Measurements from ENCODE around the gene ZNF480.
"Not testable (repeated sequence)": the region's sequence is repeated elsewhere in the genome, so short reads cannot be mapped to it uniquely, and the experiment has no call there.

Gene ZNF480

DNA sequence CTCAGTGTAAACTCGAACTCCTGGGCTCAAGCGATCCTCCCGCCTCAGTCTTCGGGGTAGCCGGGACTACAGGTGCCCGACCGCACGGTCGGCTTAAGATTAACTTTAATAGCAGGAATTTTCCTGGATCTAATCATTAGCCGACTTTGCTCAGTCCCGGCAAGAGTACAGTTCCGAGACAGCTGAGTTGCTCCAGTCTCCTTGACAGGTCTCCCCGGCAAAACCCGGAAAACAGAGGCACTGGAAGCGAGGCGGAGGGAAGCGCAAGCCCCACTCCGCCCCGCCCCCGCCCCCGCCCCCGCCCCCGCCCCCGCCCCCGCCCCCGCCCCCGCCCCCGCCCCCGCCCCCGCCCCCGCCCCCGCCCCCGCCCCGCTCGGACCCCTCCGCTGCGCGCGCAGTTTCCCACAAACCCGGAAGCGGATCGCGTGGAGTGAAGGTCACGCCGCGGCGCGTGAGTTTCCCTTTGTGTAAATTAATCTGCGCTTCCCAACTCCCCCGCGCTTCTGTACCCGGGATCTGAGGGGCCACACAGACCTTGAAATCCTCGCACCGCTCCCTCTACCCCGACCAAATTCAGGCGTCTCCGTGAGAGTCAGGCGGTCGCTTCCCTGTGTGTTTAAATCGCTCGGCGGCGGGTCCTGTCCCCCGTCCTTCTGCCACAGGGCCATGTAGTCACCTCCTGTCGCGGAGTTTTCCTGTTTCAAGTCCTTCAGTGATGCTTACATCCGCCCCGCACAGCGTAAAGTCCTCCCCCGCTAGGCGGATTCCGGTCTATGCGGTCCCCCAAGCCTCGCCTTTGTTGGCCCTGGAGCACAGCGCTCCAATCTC lies at the start of gene ZNF480:
Gene ZNF480 (plus strand): TSS at position 397 of the 828 bp plus-strand sequence. CDS start 3,244 bp downstream, outside the sequence.
- no peak for DNase-seq

DNA sequence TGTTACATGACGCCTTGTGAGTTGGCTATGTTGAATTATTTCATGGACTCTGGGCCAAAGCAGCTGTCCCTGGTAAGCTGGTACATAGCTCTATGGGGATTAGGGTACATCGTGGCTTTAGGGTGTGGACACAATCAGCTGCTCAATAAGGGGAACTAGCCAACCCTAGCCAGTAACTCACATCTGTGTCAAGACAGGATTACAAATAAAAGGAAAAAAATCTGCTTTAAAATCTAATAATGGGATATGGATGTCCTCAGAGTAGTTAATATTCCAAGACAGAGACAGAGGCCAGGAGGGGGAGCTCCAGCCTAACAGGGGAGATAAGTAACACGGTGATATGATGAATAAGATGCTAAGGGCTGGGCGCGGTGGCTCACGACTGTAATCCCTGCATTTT lies 48.7 kb upstream of the ZNF480 start:
- no peak for DNase-seq

DNA sequence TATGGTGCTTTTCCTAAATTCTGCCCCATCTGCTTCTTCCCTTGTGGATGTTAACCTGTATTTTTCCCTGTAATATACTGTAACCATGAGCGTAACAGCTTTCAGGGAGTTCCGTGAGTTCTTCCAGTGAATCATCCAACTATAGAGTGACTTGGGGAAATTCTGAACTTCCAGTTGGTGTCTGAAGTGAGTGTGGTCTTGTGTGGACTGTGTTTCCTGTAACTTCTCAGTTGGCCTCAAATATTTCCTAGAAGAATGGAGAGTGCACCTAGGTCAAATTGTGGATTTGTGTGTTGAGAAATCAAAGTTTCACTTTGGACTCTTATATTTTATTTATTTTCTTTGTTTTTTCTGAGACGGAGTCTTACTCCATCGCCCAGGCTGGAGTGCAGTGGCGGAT lies 38.5 kb upstream of the ZNF480 start:
- DNase-seq = no peak

DNA sequence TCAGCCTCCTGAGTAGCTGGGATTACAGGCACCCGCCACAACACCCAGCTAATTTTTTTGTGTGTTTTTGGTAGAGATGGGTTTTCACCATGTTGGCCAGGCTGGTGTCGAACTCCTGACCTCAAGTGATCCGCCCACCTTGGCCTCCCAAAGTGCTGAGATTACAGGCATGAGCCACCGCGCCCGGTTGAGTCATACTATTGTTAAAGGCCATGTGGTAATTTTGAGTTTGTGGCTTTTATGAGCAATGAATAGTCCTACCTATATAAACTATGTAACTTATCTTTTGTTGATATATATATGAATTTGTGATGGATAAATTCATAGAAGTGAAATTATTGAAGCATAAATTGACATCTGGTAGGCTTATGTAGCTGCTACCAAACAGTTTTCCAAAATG lies 31.4 kb upstream of the ZNF480 start:
- DNase-seq = not testable (repeated sequence)

DNA sequence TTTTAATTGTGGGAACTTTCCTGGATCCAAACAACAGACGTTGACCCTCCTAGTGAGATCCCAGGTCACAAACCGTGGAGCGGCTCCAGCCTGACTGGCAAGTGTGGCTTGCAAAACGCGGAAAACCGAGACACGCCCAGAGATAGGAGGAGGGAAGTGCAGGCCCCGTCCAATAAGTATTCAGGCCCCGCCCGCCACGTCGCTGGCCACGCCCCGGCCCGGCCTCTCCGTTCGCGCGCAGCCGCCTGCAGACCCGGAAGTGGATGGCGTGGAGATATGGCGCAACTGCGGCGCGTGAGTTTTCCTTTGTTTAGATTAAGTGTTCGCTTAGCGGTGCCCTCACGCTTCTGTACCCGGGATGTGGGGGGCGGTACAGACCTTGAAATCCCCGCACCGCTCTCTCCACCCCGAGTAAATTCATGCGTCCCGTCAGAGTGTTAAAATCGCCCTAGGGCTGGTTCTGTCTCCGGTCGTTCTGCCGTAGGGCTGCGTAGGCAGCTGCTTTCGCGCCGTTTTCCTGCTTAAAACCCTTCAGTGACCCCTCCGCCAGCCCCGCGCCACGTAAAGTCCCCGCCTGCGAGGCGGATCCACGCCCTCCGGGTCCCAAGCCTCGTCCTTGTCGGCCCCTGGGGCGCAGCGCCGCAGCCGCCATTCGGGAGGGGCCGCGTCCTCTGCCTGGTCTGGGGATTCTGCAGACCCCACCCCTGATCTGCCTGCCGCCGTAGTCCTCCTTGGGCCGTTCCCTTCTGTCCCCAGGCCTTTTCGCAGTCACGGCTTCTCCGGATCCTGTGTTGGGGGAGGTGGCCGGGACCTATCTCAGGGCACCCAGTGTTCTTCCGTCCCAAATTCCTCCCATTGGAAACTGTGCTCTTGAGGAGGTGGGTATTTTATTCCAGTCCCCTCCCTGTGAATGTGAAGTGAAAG lies 27.4 kb upstream of the ZNF480 start, which contains the start of gene ZNF766:
Gene ZNF766 (plus strand): TSS at position 250 of the 924 bp plus-strand sequence. CDS start 27 bp downstream, at position 277.
- DNase-seq = peak; percentile 40

DNA sequence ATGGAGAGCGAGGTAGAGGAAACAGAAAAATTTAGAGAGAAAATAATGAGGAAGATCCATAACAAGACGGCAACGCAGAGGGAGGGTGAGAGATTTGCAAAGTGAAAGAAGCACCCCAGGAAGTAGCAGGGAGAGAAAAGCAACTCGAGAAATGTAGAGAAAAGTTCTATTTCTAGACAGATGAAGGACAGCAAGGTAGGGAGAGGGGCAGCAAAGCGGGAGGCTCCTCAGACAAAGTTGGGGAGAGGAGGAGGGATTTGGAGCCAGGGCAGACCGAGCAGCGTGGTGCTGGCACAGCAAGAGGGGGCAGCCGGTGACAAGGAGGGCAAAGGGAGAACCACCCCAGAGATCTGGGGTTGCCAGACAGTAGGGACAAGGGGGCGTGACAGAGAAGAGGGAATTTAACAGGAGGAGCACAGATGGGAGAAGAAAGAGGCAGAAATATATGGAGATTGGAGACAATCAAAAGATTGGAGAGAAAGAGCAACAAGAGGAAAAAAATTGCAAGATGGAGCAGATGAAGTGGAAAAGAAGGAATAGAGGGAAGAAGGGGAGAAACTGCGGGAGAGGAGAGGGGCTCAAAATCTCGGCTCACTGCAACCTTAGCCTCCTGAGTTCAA lies 26.6 kb upstream of the ZNF480 start:
- DNase-seq = no peak

DNA sequence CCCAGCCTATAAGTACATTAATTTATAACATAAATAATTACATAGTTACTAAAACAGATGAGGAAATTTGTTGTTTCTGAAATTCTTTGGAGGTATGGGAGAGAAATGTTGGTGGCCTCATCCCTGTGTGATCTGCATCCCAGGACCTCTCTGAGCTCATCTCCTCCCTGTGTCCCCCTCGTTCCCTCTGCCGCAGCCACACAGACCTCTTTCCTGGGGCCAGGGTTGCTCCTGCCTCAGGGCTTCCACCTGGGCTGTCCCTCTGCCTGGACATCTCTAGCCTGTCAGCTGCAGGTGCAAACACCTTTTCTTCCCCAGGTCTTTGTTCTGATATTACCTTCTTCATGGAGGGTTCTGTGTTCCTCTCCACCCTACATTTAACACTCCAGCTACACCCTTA lies 23.7 kb upstream of the ZNF480 start:
- DNase-seq = no peak

DNA sequence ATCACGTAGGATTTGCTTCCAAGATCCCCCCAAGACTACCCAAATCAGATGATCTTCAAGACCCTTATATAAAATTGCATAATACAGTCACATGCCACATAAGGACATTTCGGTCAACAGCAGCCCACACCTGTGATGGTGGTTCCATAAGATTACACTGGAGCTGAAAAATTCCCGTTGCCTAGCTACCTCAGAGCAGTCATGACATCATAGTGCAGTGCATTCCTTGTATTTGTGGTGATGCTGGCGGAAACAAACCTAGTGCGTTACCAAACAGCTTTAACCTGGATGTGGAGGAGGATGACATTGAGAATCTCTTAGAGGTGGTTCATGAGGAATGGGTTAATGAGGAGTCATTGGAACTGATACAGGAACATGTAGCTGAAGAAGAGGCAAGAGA lies 22.8 kb upstream of the ZNF480 start:
- no peak for DNase-seq

DNA sequence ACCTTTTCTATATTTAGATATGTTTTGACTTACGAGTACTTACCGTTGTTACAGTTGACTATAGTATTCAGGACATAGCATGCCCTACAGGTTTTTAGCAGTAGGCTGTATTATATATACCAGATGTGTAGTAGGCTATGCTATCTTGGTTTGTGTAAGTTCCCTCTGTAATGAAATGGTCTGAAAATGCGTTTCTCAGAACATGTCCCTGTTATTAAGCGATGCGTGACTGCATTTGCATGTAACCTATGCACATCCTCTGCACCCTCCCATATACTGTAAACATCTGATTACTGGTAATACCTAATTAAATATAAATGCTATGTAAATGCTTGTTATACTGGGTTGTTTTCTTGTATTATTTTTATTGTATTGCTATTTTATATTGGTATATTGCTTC lies 21.0 kb upstream of the ZNF480 start:
- DNase-seq = no peak

DNA sequence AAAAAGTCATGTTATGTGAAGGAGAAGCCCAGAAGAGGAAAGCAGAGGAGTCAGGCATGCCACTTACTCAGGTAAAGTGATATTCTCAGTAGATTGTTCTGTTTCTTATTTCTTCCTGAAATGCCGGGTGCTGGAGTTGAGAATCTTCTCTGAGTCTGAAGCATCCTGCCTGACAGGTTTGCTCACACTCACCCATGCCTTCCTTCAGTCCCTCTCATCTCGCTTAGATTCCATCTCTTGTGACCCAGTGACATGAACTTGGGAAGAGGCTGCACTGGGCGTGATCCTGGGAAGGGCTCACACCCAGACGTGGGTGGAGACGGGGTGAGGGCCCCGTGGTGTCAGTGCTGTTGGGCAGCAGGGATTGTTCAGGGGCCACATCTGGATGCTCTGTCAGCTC lies 19.5 kb upstream of the ZNF480 start:
- DNase-seq = no peak

DNA sequence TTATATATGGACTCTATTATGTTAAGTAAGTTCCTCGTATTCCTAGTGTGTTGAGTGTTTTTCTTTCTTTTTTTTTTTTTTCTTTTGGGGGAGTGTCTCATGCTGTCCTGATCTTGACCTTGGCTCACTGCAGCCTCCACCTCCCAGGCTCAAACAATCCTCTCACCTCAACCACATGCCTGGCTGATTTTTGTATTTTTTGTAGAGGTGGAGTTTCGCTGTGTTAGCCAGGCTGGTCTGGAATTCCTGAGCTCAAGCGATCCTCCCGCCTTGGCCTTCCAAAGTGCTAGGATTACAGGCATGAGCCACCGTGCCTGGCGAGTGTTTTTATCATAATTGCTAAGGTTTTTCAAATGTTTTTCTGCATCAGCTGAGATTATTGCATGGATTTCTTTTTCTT lies 10.7 kb upstream of the ZNF480 start:
- DNase-seq = no peak

DNA sequence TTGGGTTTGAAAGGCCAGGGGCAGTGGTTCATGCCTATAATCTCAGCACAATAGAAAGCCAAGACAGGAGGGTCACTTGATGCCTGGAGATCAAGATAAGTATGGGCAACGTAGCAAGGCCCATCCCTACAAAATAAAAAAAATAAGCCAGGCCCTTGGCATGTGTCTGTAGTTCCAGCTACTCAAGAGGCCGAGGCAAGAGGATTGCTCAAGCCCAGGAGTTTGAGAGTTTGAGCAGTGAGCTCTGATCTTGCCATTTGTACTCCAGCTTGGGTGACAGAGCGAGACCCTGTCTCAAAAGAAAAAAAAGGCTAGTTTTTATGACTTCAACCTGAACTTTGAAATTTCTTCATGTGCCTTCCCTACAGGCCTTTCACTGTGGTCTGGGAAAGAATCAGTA lies 5.2 kb upstream of the ZNF480 start:
- no peak for DNase-seq

DNA sequence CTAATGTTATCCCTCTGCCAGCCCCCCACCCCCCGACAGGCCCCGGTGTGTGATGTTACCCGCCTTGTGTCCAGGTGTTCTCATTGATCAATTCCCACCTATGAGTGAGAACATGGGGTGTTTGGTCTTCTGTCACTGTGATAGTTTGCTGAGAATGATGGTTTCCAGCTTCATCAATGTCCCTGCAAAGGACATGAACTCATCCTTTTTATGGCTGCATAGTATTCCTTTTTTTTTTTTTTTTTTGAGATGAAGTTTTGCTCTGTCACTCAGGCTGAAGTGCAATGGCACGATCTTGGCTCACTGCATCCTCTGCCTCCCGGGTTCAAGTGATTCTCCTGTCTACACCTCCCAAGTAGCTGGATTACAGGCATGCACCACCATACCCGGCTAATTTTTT lies 4.0 kb upstream of the ZNF480 start:
- not testable (repeated sequence) for DNase-seq

DNA sequence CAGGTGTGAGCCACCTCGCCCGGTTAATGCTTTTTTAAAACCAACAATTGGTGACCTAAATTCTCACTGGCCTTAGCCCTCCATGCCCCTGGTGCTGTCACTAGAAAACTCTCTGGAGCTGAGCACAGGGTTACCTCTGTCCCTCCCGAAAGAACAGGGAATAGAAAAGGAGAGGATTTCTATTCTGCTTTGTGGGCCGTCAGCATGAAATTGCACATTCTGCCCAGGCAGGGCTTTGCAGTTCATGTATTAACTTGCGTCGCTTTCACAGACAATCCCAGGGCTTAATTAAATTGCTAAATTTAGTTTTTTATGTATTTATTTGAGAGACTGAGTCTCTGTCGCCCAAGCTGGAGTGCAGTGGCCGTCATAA lies 583 bp upstream of the ZNF480 start:
- DNase-seq = no peak

DNA sequence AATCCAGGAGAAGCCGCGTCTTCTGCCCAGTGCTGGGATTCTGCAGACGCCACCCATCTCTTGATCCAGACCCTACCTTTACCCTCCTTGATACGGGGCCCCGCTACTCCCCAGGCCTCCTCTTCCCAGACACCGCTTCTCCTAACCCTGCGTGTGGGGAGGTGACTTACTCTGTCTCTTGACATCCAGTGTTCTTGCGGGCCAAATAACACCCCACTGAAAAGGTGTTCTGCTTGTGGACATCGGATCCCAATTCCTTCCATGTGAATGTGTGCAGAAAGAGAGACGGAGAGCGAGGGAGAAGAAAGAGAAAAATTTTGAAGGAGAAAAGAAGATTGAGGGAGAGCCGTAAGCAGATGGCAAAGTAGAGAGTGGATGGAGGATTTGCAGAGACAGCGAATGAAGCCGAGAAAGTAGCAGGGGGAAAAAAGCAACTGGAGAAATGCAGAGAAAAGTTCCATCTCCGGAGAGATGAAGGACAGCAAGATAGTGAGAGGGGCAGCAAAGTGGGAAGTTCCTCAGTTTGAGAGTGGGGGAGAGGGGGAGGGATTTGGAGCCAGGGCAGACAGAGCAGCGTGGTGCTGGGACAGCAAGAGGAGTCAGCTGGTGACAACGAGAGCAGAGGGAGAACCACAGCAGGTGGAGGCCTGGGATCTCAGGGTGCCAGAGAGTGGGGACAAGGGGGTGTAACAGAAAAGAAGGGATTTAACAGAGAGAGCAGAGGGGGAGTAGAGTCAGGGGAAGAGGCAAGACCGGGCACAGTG lies 814 bp downstream of the ZNF480 start:
- DNase-seq = no peak

DNA sequence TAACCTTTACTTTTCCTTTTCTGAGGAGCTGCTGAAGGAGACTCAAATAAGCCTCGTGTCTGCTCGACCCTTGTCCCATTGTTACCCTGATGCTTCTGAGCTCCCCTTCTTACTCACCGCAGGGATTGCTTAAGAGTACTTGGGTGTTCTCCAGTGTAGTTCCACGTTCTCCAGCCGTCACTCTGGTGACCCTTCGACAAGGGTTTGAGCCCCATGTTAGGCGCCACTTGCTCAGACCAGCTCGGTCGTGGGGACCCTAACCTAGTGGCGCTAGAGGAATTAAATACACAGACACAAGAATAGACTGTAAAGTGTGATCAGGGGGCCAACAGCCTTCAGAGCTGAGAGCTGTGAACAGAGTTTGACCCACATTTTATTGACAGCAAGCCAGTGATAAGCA lies 10.3 kb downstream of the ZNF480 start:
- no peak for DNase-seq

DNA sequence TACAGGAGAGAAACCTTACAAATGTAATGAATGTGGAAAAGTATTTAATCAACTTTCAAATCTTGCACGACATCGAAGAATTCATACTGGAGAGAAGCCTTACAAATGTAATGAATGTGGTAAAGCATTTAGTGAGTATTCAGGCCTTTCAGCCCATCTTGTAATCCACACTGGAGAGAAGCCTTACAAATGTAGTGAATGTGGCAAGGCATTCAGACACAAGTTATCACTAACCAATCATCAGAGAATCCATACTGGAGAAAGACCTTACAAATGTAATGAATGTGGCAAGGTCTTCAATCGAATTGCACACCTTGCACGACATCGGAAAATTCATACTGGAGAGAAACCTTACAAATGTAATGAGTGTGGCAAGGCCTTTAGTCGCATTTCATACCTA lies 25.5 kb downstream of the ZNF480 start:
- DNase-seq = no peak

DNA sequence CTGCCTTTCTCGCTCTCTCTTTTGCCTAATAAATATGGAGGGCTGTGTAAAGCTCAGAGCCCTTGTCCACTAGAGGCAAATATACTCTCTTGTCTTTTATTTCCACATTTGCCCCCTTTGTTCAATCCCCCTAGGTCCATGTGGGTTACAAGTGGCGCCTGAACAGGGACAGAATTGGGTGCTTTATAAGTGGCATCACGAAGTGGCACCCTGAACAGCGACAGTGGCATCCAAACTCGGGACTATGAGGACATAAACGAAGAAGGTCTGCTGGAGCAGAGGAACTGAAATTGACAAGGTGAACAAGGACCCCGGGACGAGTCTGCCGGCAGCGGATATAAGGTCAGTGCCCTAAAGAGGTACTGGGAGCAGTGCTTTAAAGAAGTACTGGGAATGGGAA lies 34.8 kb downstream of the ZNF480 start:
- DNase-seq = no peak

DNA sequence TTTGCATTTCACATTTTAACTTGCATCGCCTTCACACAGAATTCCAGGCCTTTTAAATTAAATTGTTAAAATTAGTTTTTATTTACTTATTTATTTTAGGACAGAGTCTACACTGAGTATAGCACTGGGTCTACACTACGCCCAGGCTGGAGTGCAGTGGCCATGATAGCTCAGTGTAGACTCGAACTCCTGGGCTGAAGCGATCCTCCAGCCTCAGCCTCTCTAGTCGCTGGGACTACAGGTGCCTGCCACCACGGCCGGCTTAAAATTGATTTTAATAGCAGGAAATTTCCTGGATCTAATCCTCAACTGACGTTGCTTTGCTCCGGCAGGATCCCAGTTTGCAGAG lies 38.8 kb downstream of the ZNF480 start:
- DNase-seq = no peak

DNA sequence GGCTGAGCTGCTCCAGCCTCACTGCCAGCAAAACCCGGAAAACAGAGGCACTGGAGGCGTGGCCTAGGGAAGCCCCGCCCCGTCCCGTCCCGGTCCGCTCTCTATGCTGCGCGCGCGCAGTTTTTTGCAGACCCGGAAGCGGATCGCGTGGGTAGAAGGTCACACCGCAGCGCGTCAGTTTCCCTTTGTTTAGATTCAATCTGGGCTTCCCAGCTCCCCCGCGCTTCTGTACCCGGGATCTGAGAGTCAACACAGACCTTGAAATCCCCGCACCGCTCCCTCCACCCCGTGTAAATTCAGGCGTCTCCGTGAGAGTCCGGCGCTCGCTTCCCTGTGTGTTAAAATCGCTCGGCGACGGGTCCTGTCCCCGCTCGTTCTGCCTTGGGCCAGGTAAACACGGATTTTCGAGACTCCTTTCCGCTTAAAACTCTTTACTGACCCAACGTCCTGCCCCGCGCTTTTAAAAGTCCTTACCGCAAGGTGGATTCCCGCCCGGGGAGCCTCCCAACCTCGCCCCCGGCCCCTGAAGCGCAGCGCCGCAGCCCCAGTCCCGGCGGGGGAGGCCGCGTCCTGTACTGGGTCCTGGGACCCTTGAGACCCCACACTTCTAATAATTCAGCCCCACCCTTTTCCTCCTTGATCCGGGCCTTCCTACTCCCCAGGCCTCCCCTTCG lies 39.3 kb downstream of the ZNF480 start, which contains the start of gene ZNF610:
Gene ZNF610 (plus strand): TSS at position 127 of the 674 bp plus-strand sequence. CDS start 12,930 bp downstream, outside the sequence.
- DNase-seq = no peak

DNA sequence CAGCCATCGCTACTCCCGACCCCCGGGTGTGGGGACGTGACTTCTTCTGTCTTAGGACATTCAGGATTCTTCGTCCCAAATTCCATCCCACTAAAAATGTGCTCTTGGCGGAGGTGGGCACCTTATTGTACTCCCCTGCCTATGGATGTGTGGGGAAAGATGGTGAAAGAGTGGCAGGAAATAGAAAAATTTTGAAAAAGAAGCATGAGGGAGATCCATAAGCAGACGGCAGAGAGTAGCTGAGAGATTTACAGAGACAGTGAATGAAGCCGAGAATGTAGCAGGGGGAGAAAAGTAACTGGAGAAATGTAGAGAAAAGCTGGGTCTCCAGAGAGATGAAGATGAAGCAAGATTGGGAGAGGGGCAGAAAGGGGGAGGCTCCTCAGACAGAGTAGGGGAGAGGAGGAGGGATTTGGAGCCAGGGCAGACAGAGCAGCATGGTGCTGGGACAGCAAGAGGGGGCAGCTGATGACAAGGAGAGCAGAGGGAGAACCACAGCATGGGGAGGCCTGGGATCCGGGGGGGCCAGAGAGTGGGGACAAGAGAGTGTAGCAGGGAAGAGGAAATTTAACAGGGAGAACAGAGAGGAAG lies 39.9 kb downstream of the ZNF480 start:
- DNase-seq = no peak

DNA sequence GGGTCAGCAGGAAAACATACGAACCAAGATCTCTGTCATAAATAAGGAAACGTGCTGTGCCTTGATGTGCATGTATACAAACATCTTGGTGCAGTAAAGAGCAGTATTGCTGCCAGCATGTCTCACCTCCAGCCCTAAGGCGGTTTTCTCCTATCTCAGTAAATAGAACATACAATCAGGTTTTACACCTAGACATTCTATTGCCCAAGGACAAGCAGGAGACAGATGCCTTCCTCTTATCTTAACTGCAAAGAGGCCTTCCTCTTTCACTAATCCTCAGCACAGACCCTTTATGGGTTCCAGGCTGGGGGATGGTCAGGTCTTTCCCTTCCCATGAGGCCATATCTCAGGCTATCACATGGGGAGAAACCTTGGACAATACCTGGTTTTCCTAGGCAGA lies 42.1 kb downstream of the ZNF480 start:
- not testable (repeated sequence) for DNase-seq

Data from cortex of kidney (tissue), 1 donor.